HEK293T (cell line): ENCODE results near the gene GPR18.
"Not testable (repeated sequence)": the region's sequence is repeated elsewhere in the genome, so short reads cannot be mapped to it uniquely, and the experiment has no call there.

Source experiments
- CTCF ChIA-PET: fragments of 350-600 bp; formaldehyde crosslinking; extraction: SDS; loops from one replicate; lab custom pipeline; 2021; ENCODE audit warnings: antibody characterized with exemption, inconsistent platforms; lab: Yijun Ruan, JAX
- POLR2A ChIA-PET: fragments of 350-600 bp; formaldehyde crosslinking; extraction: SDS; loops from one replicate; lab custom pipeline; 2020; ENCODE audit warnings: antibody characterized with exemption, inconsistent platforms; lab: Yijun Ruan, JAX
- DNase-seq: peaks from one replicate; pipeline ENCODE4 v3.0.0; 2012; ENCODE audit warnings: mixed read lengths; ENCODE audit errors: extremely low spot score
- ARNT ChIP-seq: fragments of 450-650 bp; IDR thresholded peaks from 2 replicates; pipeline ENCODE4 v1.6.1; 2017; ENCODE audit warnings: mild to moderate bottlenecking
- BHLHE40 ChIP-seq: fragments of 450-650 bp; IDR thresholded peaks from 2 replicates; pipeline ENCODE4 v1.6.1; 2016; ENCODE audit warnings: mild to moderate bottlenecking, moderate library complexity, borderline replicate concordance
- CTBP1 ChIP-seq: fragments of 450-650 bp; IDR thresholded peaks from 2 replicates; pipeline ENCODE4 v1.6.1; 2016; ENCODE audit warnings: borderline replicate concordance
- ELF4 ChIP-seq: fragments of 450-650 bp; IDR thresholded peaks from 2 replicates; pipeline ENCODE4 v1.6.1; 2017; ENCODE audit warnings: antibody characterized with exemption
- FOXA1 ChIP-seq: fragments of 450-650 bp; IDR thresholded peaks from 2 replicates; pipeline ENCODE4 v1.6.1; 2016; ENCODE audit warnings: mild to moderate bottlenecking
- FOXK2 ChIP-seq: fragments of 450-650 bp; IDR thresholded peaks from 2 replicates; pipeline ENCODE4 v1.6.1; 2016; ENCODE audit warnings: mild to moderate bottlenecking
- FOXM1 ChIP-seq: fragments of 450-650 bp; IDR thresholded peaks from 2 replicates; pipeline ENCODE4 v1.6.1; 2017; ENCODE audit warnings: mild to moderate bottlenecking, borderline replicate concordance
- HDGF ChIP-seq: fragments of 450-650 bp; IDR thresholded peaks from 2 replicates; pipeline ENCODE4 v1.6.1; 2017; ENCODE audit warnings: antibody characterized with exemption, borderline replicate concordance
- L3MBTL2 ChIP-seq: fragments of 450-650 bp; conservative IDR thresholded peaks from 2 replicates; pipeline ENCODE4 v1.6.1; 2016; ENCODE audit warnings: mild to moderate bottlenecking
- LEF1 ChIP-seq: fragments of 450-650 bp; IDR thresholded peaks from 2 replicates; pipeline ENCODE4 v1.6.1; 2017; ENCODE audit warnings: mild to moderate bottlenecking, borderline replicate concordance
- NFRKB ChIP-seq: fragments of 450-650 bp; IDR thresholded peaks from 2 replicates; pipeline ENCODE4 v1.6.1; 2016; ENCODE audit warnings: mild to moderate bottlenecking, moderate library complexity
- PKNOX1 ChIP-seq: fragments of 450-650 bp; IDR thresholded peaks from 2 replicates; pipeline ENCODE4 v1.6.1; 2016
- SP1 ChIP-seq: fragments of 450-650 bp; IDR thresholded peaks from 2 replicates; pipeline ENCODE4 v1.6.1; 2017
- SUZ12 ChIP-seq: fragments of 450-650 bp; IDR thresholded peaks from 2 replicates; pipeline ENCODE4 v1.6.1; 2016; ENCODE audit warnings: mild to moderate bottlenecking
- TARDBP ChIP-seq: fragments of 450-650 bp; IDR thresholded peaks from 2 replicates; pipeline ENCODE4 v1.6.1; 2016
- ZNF384 ChIP-seq: fragments of 450-650 bp; IDR thresholded peaks from 2 replicates; pipeline ENCODE4 v1.6.1; 2016

GPR18 gene

GRCh38 chr13:99254830-99255229, 3.3 kb downstream of the GPR18 start:
- POLR2A ChIA-PET, result no interaction called here
- CTCF ChIA-PET, result interaction anchor here (0.6 kb wide), 1 partner anchor 336 kb away, joined by 4 read pairs; no protein-coding TSS in a partner anchor
- TF ChIP-seq SP1 (no peak), PKNOX1 (no peak), L3MBTL2 (no peak), SUZ12 (no peak), TARDBP (no peak), LEF1 (no peak), BHLHE40 (no peak), NFRKB (no peak), ZNF384 (no peak), CTBP1 (no peak), ARNT (no peak), FOXA1 (no peak), FOXK2 (no peak), FOXM1 (no peak), ELF4 (no peak)

GRCh38 chr13:99251921-99252320, 6.3 kb downstream of the GPR18 start:
- CTCF ChIA-PET, result interaction anchor here (1.1 kb wide), 1 partner anchor 14 kb away, joined by 3 read pairs; no protein-coding TSS in a partner anchor
- TF ChIP-seq CTBP1 (no peak), ELF4 (no peak), SP1 (no peak), L3MBTL2 (no peak), ARNT (no peak), HDGF (no peak), TARDBP (no peak), SUZ12 (no peak), LEF1 (no peak), BHLHE40 (no peak), NFRKB (no peak), FOXM1 (no peak), ZNF384 (no peak), PKNOX1 (no peak), FOXA1 (no peak), FOXK2 (no peak)
- no peak for DNase-seq
- POLR2A ChIA-PET, result interaction anchor here (2.6 kb wide), 1 partner anchor 52 kb away, joined by 5 read pairs; the partner anchor contains the start of gene UBAC2

More at GRCh38 chr13:99254830-99255229, 3.3 kb downstream of the GPR18 start:
- no peak for DNase-seq

- TF ChIP-seq FOXK2 (no peak), BHLHE40 (no peak), SUZ12 (no peak), SP1 (no peak), TARDBP (no peak), ARNT (no peak), NFRKB (no peak), ELF4 (no peak)
- ChIA-PET POLR2A (interaction anchor here (2.6 kb wide), 1 partner anchor 51 kb away, joined by 5 read pairs; the partner anchor contains the start of gene UBAC2), CTCF (interaction anchor here (0.6 to 1.1 kb wide), 2 partner anchors 15 to 92 kb away, joined by 3 read pairs; no protein-coding TSS in a partner anchor)
- DNase-seq, result no peak
Measured at GRCh38 chr13:99250982-99251825, 7.0 kb downstream of the GPR18 start.

- CTCF ChIA-PET, result interaction anchor here (0.6 kb wide), 1 partner anchor 226 kb away, joined by 3 read pairs; no protein-coding TSS in a partner anchor
- DNase-seq, POLR2A ChIA-PET: not testable (repeated sequence)
Measured at GRCh38 chr13:99249606-99250005, 8.6 kb downstream of the GPR18 start.

- POLR2A ChIA-PET, CTCF ChIA-PET, DNase-seq: not testable (repeated sequence)
Measured at GRCh38 chr13:99249178-99249577, 9.0 kb downstream of the GPR18 start.

- CTCF ChIA-PET, result no interaction called here
- TF ChIP-seq BHLHE40 (no peak), SP1 (no peak), LEF1 (no peak), ARNT (no peak), ELF4 (no peak), ZNF384 (no peak), HDGF (no peak), CTBP1 (no peak), L3MBTL2 (no peak), PKNOX1 (no peak)
- no peak for DNase-seq
- POLR2A ChIA-PET, result no interaction called here
Measured at GRCh38 chr13:99246100-99246499, 12.1 kb downstream of the GPR18 start.
